Fibroblast of the conjunctiva (primary cell): Measurements from ENCODE around the gene MFN1.

Experiments
- DNase-seq: peaks from one replicate; pipeline ENCODE4 v3.0.0-alpha.2; 2010; ENCODE audit warnings: low read depth

The MFN1 gene

GRCh38 chr3:179348325-179349013 lies 960 bp downstream of the MFN1 start:
- no peak for DNase-seq

GRCh38 chr3:179355996-179356395 lies 8.5 kb downstream of the MFN1 start:
- no peak for DNase-seq

- DNase-seq, result no peak
Observed at GRCh38 chr3:179363332-179363731, 15.8 kb downstream of the MFN1 start.

GRCh38 chr3:179369621-179370020 lies 22.1 kb downstream of the MFN1 start:
- no peak for DNase-seq

GRCh38 chr3:179373938-179374337 lies 26.4 kb downstream of the MFN1 start:
- no peak for DNase-seq

- DNase-seq, result no peak
Observed at GRCh38 chr3:179375091-179375999, 27.8 kb downstream of the MFN1 start.

- DNase-seq, result no peak
Observed at GRCh38 chr3:179376474-179376873, 29.0 kb downstream of the MFN1 start.

- DNase-seq, result no peak
Observed at GRCh38 chr3:179391906-179392305, 44.4 kb downstream of the MFN1 start.

- no peak for DNase-seq
Observed at GRCh38 chr3:179398574-179399231, 51.2 kb downstream of the MFN1 start.

- DNase-seq, result no peak
Observed at GRCh38 chr3:179401561-179401960, 54.1 kb downstream of the MFN1 start.

GRCh38 chr3:179402963-179403362 lies 55.5 kb downstream of the MFN1 start:
- no peak for DNase-seq

- DNase-seq, result no peak
Observed at GRCh38 chr3:179404307-179404706, 56.8 kb downstream of the MFN1 start.

GRCh38 chr3:179410331-179410730 lies 62.8 kb downstream of the MFN1 start:
- no peak for DNase-seq

GRCh38 chr3:179410999-179411398 lies 63.5 kb downstream of the MFN1 start:
- no peak for DNase-seq

- DNase-seq, result no peak
Observed at GRCh38 chr3:179414804-179415203, 67.3 kb downstream of the MFN1 start.

GRCh38 chr3:179415377-179415776 lies 67.9 kb downstream of the MFN1 start:
- DNase-seq, result no peak

- DNase-seq, result no peak
Observed at GRCh38 chr3:179416681-179417080, 69.2 kb downstream of the MFN1 start.

- no peak for DNase-seq
Observed at GRCh38 chr3:179418610-179419009, 71.1 kb downstream of the MFN1 start.

- peak; percentile 36 for DNase-seq
Observed at GRCh38 chr3:179421500-179421899, 74.0 kb downstream of the MFN1 start.

GRCh38 chr3:179425075-179425474 lies 77.6 kb downstream of the MFN1 start:
- DNase-seq, result no peak

- DNase-seq, result no peak
Observed at GRCh38 chr3:179428876-179429548, 81.5 kb downstream of the MFN1 start.

- DNase-seq, result no peak
Observed at GRCh38 chr3:179430277-179430870, 82.9 kb downstream of the MFN1 start.
